IMR-90 (cell line): ENCODE measurements around the gene ZNF641.

ENCODE experiments used
- BHLHE40 ChIP-seq: fragments of 150-350 bp; IDR thresholded peaks from 2 replicates; pipeline ENCODE4 v1.6.1; 2016; ENCODE audit warnings: mild to moderate bottlenecking, low read depth, low read length
- CEBPB ChIP-seq: IDR thresholded peaks from 2 replicates; pipeline ENCODE4 v1.6.1; 2012; ENCODE audit warnings: low read depth, low read length, improper control_type of control experiment
- ELK1 ChIP-seq: fragments of 150-350 bp; IDR thresholded peaks from 2 replicates; pipeline ENCODE4 v1.6.1; 2016; ENCODE audit warnings: low read depth, mild to moderate bottlenecking, low read length, moderate library complexity, borderline replicate concordance
- MAFK ChIP-seq: IDR thresholded peaks from 2 replicates; pipeline ENCODE4 v1.6.1; 2012; ENCODE audit warnings: low read depth, low read length, improper control_type of control experiment
- MAZ ChIP-seq: IDR thresholded peaks from 2 replicates; pipeline ENCODE4 v1.6.1; 2012; ENCODE audit warnings: low read depth, mild to moderate bottlenecking, low read length, improper control_type of control experiment, moderate library complexity, borderline replicate concordance
- MXI1 ChIP-seq: IDR thresholded peaks from 2 replicates; pipeline ENCODE4 v1.6.1; 2012; ENCODE audit warnings: low read depth, mild to moderate bottlenecking, low read length, moderate library complexity, borderline replicate concordance
- NFE2L2 ChIP-seq: fragments of 150-350 bp; IDR thresholded peaks from 2 replicates; pipeline ENCODE4 v1.6.1; 2016; ENCODE audit warnings: low read depth, mild to moderate bottlenecking, low read length
- POLR2A ChIP-seq: IDR thresholded peaks from 2 replicates; pipeline ENCODE4 v1.6.1; 2012; ENCODE audit warnings: mild to moderate bottlenecking, low read depth, low read length
- RAD21 ChIP-seq: IDR thresholded peaks from 2 replicates; pipeline ENCODE4 v1.6.1; 2012; ENCODE audit warnings: low read length, improper control_type of control experiment
- RCOR1 ChIP-seq: IDR thresholded peaks from 2 replicates; pipeline ENCODE4 v1.6.1; 2012; ENCODE audit warnings: mild to moderate bottlenecking, low read length, improper control_type of control experiment; ENCODE audit not compliant: insufficient replicate concordance
- RFX5 ChIP-seq: IDR thresholded peaks from 2 replicates; pipeline ENCODE4 v1.8.0; 2012; ENCODE audit warnings: low read depth, mild to moderate bottlenecking, low read length, moderate library complexity
- SMC3 ChIP-seq: fragments of 150-350 bp; IDR thresholded peaks from 2 replicates; pipeline ENCODE4 v1.6.1; 2016; ENCODE audit warnings: low read depth, mild to moderate bottlenecking, antibody characterized with exemption, low read length, moderate library complexity
- USF2 ChIP-seq: fragments of 150-350 bp; IDR thresholded peaks from 2 replicates; pipeline ENCODE4 v1.6.1; 2017; ENCODE audit warnings: mild to moderate bottlenecking, antibody characterized with exemption, low read length, low read depth
- TF ChIP-seq, protein P1 (sequence below): conservative IDR thresholded peaks from 2 replicates; pipeline ENCODE4 v1.5.1; 2012; ENCODE audit warnings: mild to moderate bottlenecking, low read depth, low read length, improper control_type of control experiment

- TF ChIP-seq SMC3: no peak
- no peak for TF ChIP-seq MAFK
- TF ChIP-seq, protein P1, sequence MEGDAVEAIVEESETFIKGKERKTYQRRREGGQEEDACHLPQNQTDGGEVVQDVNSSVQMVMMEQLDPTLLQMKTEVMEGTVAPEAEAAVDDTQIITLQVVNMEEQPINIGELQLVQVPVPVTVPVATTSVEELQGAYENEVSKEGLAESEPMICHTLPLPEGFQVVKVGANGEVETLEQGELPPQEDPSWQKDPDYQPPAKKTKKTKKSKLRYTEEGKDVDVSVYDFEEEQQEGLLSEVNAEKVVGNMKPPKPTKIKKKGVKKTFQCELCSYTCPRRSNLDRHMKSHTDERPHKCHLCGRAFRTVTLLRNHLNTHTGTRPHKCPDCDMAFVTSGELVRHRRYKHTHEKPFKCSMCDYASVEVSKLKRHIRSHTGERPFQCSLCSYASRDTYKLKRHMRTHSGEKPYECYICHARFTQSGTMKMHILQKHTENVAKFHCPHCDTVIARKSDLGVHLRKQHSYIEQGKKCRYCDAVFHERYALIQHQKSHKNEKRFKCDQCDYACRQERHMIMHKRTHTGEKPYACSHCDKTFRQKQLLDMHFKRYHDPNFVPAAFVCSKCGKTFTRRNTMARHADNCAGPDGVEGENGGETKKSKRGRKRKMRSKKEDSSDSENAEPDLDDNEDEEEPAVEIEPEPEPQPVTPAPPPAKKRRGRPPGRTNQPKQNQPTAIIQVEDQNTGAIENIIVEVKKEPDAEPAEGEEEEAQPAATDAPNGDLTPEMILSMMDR: no peak
- no peak for TF ChIP-seq NFE2L2
- no peak for TF ChIP-seq MAZ
- TF ChIP-seq BHLHE40: no peak
- TF ChIP-seq RCOR1: no peak
- no peak for TF ChIP-seq POLR2A
- no peak for TF ChIP-seq RAD21
- TF ChIP-seq RFX5: no peak
- TF ChIP-seq CEBPB: no peak
- no peak for TF ChIP-seq MXI1
- TF ChIP-seq USF2: no peak
- TF ChIP-seq ELK1: no peak
Observed at GRCh38 chr12:48305190-48305589, 45.5 kb downstream of the ZNF641 start.
